ENCODE data around the gene SF3B2.
A peak's percentile ranks its signal among the peaks of the same experiment; 100 is the strongest.
"Not testable (repeated sequence)": the region's sequence is repeated elsewhere in the genome, so short reads cannot be mapped to it uniquely, and the experiment has no call there.

SF3B2 gene

DNA sequence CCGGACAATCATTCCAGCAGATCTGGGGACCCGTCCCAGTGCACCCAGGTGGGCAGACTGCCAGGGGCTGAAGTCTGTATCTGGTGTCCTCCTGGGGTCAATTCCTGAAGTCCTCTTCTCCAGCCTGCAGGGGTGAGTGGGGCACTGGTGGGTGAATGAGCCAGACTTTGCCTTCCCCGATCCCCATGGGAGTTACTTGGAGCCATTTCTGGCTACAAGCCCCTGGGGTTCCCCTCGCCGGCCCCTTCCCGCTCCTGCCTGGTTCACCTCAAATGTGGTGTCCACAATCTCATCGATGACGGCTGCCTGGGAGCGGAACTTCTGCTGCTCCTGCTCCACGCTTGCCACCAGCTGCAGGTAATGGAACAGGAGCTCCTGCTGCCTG, 35.4 kb upstream of the SF3B2 start:
- DNase-seq, result no peak

DNA sequence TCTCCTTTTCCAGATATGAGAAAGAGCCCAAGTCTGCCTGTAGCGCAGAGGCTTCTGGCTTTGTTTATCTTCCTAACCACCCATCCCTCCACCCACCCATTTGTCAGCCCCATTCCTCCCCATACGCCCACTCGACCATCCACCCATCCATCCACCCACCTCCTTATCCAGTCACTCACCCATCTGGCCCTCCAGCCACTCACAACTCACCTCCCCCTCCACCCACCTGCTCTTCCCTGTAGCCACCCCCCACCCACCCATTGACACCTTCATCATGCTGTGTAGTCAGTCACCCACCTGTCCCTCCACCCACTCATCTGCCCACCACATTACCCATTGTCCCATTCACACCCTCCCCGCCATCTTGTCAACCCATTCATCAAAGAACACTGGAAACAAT, 34.8 kb upstream of the SF3B2 start:
- DNase-seq, result no peak

DNA sequence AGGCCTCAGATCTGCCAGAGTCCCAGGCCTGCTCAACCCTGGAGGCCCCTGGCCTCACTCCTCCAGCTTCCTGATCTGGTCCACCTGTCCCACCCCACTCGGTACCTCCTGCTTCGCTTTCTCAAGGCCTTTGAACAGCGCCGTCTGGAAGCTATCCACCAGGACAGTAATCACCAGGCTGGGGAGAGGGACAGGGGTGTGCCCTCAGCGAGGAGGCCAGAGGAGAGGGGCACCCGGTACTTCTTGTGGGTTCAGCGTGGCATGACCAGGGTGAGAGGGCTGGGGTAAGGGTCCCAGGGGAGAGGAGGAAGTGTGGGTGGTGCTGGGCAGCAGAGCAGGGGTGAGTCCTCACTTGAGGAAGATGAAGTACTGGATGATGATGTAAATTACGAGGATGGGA, 32.0 kb upstream of the SF3B2 start:
- no peak for DNase-seq

DNA sequence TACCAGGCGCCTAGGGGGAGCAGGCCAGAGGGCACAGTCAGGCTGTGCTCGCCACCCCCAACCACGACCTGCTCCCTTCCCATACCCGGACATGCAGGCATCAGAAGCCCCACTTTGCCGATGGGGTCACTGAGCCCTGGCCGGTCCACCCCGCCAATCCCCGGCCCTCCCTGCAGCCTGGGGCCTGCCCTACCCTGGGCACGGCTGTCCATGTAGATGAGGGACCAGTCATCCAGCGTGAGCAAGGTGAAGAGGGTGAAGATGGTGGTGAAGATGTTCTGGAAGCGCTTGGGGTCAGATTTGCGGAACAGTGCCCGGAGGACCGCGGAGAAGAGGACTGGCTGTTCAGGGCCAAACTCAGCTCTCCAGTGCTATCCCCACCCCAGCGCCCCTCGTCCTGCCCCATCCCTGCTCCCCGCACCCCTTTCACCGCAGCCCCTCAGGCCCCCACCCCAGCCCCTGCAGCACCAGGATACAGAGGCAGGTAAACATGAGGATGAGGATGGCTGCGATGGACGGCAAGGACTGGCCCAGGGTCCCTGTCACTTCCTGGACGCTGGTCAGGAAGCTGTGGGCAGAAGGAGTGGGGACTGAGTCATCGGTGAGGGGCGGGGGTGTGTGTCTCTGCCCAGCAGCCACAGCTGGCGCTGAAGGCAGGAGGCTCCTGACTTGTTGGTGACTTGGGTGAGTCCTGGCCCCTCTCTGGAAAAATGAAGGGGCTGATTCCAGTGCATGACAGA, 31.4 kb upstream of the SF3B2 start:
- DNase-seq, result no peak

DNA sequence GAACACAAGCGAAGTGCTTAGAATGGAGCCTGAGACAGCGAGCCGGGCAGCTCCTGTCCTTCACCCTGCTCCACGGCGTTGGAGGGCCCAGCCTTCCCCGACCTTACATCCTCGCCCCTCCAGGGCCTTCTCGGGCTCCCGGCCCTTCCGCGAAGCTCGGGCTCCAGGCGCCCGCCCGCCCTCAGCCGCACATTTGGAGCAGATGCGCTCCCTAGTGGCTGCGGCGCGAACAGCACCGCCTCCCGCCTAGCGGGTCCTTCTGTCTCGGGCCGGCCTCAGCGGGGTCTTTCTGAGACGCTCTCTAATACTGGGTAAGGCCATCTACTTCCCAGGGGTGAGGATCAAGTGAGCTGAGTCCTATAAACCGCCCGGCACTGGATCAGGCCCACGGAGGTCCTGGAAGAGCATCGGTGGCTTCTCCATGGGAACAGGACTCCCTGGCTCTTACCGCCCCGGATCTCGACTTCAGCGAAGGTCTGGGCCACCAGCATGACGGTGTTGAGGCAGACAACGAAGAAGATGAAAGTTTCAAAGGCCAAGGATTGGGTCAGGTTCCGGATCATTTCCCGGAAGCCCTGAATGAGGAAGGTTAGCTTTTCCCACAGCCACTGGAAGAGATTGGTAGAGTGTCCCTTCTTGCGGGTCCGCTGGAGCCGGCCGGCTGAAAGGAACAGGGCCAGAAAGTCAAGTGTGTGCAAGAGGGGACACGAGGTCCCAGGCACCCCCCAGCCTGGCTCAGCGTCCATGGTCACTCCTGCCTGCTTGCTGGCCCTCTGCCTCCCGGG, 29.6 kb upstream of the SF3B2 start:
- peak; percentile 68 for DNase-seq

DNA sequence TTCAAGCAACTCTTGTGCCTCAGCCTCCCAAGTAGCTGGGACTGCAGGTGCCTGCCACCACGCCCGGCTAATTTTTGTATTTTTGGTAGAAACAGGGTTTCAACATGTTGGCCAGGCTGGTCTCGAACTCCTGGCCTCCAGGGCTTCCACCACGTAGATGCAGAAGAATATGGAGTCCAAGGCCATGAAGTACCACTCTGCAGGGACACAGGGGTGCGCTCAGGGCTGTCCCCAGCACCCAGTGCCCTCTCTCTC, 29.1 kb upstream of the SF3B2 start:
- not testable (repeated sequence) for DNase-seq

DNA sequence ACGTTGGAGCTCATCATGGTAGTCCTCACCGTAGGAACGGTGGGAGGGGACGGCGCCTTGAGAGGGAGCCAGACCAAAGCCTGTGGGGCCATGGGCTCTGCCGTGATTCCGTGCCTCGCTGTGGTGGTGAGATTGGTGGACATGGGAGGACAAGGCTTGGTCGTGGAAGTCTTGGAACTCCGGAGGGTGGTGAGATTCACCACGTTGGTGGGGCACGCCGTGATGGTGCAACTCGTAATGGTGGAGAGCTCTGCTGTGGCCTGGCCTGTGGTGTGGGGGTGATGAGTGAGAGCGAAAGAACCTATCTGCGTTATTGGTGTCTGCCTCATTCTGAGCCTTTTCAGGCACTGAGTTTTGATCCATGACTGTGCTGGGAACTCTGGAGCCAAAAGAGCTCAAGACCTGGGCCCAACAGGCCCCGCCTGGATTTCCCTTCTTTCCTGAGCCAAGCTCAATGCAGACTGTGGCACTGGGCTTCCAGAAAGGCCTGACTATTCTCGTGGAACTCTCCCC, 26.1 kb upstream of the SF3B2 start, which contains the start of gene CATSPER1:
Gene CATSPER1 (minus strand): TSS at position 463 of the 513 bp plus-strand sequence. CDS start 100 bp downstream, at position 363.
- no peak for DNase-seq

DNA sequence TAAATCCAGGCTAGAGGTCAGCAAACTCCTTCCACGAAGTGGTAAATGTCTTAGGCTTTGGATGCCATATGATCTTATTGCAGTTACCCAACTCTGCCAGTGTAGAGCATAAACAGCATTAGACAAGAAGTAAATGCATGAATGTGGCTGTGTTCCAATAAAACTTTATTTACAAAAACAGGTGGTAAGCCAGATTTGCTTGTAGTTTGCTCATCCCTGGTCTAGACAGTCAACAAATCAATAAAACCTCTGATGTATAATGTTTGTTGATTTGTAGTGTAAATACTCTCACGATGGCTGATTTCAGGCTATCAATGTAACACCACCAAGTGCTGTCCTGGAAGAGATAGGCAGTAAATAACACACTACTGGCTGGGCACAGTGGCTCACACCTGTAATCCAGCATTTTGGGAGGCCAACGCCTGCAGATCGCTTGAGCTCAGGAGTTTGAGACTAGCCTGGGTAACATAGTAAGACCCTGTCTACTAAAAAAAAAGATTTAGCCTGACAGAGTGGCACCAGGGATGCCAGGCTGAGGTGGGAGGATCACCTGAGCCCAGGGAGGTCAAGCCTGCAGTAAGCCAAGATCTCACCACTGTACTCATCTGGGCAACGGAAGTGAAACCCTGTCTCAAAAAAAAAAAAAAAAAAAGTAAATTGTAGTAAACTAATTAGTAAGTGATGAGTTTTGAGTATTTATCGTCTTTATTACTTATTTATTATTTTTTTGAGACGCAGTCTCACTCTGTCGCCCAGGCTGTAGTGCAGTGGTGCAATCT, 19.0 kb upstream of the SF3B2 start:
- DNase-seq, result no peak

DNA sequence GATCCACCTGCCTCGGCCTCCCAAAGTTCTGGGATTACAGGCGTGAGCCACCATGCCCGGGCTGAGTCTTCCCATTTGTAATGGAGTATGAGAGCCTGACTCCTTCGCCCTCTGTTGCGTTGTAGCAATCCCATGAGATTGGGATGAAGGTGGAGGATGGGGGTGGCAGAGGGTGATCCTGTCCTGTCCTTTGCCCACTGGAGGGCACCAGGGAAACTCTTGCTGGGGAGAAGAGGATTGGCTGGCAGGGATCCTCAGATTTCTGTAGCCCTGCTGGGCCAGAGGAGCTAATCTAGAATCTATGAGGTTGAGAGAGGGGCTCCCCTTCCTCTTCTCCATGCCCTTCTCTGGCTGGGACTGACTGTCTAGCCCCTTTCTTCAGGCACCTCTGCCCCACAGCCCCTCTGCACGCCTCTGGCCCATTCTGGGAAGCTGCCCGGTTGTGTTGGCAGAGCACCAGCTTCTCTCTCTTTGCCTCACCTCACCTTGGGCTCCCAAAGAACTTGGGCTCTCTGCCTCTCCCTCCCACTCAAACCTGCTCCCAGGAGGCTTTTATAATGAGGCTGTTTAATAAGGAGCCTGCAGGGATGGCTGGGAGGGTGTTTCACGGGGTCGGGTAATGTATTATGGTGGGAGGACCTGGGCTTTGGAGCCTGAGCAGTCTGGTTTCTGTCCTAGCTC, 16.4 kb upstream of the SF3B2 start:
- no peak for DNase-seq

DNA sequence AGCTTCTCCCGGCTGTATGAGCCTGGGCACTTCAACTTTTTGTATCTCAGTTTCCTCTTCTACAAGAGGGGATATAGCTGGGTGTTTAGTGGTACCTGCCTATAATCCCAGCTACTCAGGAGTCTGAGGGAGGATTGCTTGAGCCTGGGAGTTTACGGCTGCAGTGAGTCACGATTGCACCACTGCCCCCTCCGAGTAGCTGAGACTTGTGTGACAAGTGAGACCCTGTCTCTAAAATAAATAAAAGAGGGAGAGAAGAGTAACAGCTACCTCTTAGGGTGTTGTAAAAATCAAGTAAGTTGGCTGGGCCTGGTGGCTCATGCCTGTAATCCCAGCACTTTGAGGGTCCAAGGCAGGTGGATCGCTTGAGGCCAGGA, 15.8 kb upstream of the SF3B2 start:
- DNase-seq, result no peak

DNA sequence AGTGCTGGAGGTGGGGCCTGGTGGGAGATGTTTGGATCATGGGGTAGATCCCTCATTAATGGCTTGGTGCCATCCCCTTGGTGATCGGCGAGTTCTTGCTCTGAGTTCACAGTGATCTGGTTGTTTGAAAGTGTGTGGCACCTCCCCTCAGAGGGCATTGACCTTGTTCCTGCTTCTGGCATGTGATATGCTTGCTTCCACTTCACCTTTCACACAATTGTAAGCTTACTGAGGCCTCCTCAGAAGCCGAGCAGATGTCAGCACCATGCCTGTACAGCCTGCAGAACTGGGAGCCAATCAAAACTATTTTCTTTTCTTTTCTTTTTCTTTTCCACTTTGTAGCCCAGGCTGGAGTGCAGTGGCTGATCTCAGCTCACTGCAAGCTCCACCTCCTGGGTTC, 14.8 kb upstream of the SF3B2 start:
- DNase-seq, result no peak

DNA sequence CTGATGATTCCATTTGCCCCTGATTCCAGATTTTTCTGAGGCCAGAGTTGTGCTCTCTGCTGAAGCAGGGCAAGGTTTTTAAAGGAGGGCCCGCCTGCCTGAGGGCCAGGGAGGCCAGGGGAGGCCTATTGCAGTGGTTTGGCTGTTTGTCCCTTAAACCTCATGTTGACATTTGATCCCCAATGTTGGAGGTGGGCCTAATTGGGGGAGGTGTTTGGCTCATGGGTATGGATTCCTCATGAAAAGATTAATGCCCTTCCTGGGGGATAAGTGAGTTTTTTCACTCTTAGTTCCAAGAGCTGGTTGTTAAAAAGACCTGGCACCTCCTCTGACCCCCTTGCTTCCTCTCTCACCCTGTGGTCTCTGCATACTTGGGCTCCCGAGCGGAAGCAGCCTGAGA, 12.4 kb upstream of the SF3B2 start:
- DNase-seq, result no peak

DNA sequence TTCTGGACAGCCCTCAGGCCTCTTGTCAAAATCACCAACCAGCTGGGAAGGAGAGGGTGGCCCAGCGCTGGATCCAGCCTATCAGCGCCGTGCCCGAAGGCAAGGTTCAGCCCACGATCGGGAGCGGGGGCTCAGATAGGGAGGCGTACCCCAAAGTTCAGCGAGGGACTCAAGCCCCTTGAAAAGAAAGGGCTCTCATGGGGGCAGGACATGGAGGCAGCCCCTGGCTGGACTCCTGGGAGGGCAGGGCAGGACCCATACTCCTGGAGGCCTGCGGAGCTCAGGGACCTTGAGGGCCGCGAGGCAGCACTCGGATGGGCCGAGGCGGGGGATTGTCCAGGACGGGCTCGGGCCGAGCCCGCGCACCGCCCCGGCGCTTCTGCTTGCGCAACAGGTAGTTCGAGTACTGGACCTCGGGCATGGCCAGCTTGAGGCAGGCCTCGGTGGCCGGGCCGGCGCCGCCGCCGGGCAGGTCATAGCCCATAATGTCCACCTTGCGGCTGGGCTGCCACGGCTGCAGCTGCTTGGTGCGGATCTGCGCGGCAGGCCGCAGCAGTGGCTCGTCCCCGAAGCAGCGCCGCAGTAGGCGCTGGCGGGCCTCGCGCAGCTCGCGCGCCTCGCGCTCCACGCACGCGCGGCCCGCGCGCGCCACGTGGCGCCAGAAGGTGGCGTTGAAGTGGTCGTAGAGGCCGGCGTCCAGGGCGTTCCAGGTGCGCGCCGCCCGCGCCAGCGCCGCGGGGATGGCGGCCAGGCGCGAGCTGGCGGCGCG, 9.8 kb upstream of the SF3B2 start:
- DNase-seq, result no peak

DNA sequence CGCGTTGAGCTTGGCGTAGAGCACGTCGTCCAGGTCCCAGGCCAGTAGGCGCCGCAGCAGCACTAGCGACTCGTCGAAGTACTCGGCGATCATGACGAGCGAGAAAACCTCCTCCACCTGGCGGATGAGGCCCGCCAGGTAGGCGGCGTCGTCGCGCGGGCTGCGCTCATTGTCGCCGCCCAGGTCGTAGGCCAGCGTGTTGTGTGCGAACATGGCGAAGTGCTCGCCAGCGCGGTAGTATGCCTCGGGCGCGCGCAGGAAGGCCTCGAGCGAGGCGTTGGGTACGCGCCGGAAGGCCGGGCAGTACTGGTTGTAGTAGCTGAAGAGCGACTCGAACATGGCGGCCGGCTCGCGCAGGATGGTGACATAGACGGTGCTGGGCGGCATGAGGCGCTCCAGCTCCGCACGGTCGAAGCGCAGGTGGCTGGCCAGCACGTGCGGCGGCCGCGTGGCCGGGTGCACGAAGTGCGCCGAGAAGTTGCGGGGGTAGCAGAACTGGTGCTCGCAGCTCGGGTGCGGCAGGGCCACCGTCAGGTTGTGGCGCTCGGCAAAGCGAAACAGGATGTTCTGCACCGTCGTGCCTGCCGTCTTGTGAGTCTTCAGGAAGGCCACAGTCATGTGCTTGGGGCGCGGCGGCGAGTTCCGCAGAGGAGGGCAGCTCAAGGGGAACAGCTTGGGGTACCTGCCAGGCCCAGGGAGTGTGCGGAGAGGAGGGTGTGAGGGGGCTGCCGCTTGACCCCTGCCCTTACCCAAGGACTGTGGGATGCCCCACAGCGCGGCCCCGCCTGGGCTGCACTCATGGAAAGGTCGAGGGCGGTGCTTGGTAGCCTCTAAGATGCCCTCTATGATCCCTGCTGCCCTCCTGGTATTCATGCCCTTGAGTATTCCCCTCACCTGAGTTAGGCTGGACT, 8.9 kb upstream of the SF3B2 start:
- DNase-seq, result no peak

DNA sequence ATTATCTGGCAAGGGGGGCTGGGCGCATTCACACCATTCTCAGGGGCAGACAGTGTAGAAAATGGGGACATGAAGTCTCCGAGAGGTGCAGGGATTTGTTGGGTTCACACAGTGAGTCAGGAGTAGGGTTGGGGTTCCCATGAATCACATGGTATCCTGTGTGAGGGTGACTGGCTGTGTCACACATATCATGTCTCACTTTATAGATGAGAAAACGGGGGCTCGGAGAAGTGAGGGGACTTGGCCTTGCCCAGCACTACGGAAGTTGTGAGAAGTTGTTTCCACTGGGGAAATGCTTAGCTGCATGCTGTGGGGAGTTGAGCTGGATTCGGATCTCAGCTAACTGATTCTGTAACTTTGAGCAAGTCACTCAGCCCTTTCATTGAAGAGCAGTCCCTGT, 7.4 kb upstream of the SF3B2 start:
- no peak for DNase-seq

DNA sequence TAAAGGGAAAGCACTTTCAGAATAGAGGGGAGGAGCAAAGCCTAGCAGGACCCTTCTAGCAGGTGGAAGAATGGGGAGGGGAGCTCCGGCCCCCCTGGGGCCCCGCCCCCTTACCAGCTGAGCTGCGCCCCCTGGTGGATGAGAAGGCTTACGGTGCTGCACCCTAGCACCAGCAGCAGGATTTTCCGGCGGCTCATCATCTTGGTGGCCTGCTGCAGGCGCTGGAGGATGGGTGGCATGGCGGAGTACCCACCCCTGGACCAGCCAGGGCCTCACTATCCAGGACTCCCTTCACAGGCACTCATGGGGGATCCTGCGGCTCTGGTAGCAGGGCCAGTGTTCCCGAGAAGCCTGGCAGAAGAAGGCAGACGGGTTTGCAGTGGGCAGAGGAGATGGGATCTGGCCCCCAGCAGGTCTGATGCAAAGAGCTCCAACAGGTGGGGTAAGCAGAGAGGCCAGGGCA, 7.0 kb upstream of the SF3B2 start:
- peak; percentile 88 for DNase-seq

DNA sequence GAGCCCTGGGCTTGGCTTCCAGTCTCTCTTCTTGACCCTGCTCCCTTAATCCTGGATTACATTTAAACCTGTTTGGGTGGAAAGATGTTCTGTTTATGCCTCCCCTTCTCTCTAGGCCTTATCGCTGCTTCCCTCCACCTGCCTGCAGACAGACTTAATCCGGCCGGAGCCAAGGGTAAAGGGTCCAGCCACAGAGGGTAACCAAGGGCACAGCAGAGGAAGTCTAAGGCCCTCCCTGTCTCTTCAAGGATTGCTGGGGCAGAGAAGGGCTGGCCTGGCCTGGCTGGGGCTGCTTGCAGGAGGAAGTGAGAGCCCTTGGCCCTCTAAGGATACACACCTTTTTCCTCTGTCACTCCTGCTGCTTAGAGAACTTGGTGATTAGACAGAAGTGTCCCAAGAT, 5.3 kb upstream of the SF3B2 start:
- no peak for DNase-seq

DNA sequence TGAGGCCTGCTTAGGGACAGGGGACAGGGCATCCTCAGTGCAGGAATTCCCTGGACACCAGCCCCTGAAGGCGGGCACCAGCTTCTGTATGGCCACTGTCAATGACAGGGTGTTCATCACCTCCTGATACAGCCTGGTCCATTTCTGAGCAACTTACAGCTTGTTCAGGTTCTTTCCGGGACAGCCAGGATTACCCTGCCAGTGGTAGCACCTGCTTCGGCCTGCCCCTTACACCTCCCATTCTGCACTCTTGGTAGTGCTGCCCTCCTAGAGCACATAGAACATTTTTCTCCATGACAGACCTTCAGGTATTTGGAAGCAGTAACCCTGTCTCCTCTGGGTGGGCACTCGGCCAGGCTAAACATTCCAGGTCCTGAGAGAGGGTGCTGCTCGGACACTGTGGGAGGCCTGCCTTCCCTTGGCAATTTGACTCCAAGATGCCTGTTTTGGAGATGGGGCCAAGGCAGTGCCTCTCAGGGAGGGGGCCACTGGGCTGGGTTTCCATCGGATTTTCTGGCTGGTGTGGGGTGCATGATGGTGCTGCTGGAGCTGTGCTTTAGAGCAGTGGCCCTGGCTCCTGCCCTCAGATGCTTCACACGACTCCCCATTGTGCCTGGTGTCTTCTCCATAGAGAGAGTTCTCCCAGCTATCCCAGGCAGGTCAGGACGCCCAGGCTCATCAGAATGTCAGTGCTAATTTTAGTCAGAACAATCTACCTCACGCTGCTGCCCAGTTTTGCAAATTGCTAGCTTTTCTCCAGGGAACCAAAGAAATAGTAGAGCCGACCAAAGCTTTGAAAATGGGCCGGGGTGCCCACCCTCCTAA, 4.4 kb upstream of the SF3B2 start:
- no peak for DNase-seq

DNA sequence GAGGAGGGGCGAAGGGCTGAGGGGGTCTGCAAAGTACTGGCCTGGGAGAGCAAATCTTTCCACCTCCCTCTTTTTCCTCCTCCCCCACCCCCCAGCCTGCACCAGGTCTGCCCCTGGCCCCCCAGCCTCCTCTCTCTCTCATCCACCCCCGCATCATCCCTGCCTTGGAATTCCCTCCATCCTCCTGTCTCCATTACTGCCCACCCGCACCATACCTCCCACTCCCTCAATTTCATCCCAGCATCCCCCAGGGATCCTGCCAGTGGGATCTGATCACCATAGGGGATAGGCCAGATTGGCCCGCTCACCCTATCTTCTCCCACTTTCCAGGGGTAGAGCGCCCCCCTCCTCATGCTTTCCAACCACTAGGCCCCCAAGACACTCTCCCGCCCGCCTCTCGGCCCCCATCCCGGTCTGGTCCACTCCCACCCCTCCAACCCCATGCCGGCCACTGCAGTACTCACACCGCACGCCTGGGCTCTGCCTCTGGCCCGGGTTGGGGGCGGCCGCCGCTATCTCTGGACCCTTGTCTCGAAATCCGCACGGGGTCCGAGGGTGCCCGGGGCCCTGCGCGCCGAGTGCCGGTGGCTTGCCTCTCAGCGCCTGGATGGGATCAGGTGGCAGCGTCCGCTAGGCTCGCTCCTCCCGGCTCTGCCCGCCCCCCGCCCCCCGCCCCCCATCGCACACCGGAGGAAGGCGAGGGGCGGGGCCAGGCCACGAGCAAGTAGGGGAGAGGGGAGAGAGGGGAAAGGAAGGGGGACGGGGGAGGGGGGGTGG, 3.4 kb upstream of the SF3B2 start, which contains the start of gene GAL3ST3:
Gene GAL3ST3 (minus strand): TSS at position 615 of the 777 bp plus-strand sequence. CDS start 3,746 bp downstream, outside the sequence.
- no peak for DNase-seq
